HCT116 (cell line): ENCODE results near the gene SPEF2. TPM values are rescaled to one million over a fixed set of nuclear protein-coding genes. Genes with fewer than 3 reads are reported as not detected.

ENCODE experiments used
- ATAC-seq: fragments of 200-7000 bp; cut with Tn5 transposase; 2 replicates; pipeline ENCODE4 v1.9.1; 2020; ENCODE audit warnings: mild to moderate bottlenecking, moderate library complexity
- BruUV-seq: library from RNA; stranded (reverse); fragments of 400-500 nt; replicated peaks from 2 replicates; lab custom pipeline; 2021; lab: Mats Ljungman, UMichigan
- CTCF ChIA-PET: fragments of 300-600 bp; sonication (Branson Sonifier 250); formaldehyde crosslinking; loops from one replicate; lab custom pipeline; 2021; ENCODE audit warnings: antibody characterized with exemption; lab: Charles Lee
- POLR2A ChIA-PET: fragments of 300-600, 350-600 bp; sonication (Branson Sonifier 250); formaldehyde crosslinking; loops from one replicate; lab custom pipeline; 2021; ENCODE audit warnings: antibody characterized with exemption; lab: Charles Lee
- RAD21 ChIA-PET, 2 experiments: fragments of 300-600 bp; sonication (Branson Sonifier 250); formaldehyde crosslinking; loops; one replicate each; lab custom pipeline; 2023; ENCODE audit warnings: low total read pairs in 2 of 2; ENCODE audit not compliant: uncharacterized antibody in 2 of 2, unreplicated experiment in 2 of 2, low non-redundant PET in 1 of 2; lab: Charles Lee
- DNase-seq: peaks from one replicate; pipeline ENCODE4 v3.0.0-alpha.2; 2010; ENCODE audit warnings: low read depth, low spot score
- H2AFZ ChIP-seq: fragments of 200-600 bp; shearing (Covaris generic), sonication (generic); 2 replicates; pipeline ENCODE4 v1.6.1; 2017; ENCODE audit warnings: low read depth, mixed run types, mixed read lengths, antibody characterized with exemption, low read length; ENCODE audit not compliant: poor library complexity, severe bottlenecking
- H3K27ac ChIP-seq: 2 replicates; pipeline ENCODE4 v1.5.1; 2012; ENCODE audit warnings: low read depth, low read length
- H3K27me3 ChIP-seq: fragments of 200-600 bp; sonication (generic); 2 replicates; pipeline ENCODE4 v1.6.1; 2016; ENCODE audit warnings: mixed run types, low read length, mixed read lengths; ENCODE audit not compliant: insufficient read depth
- H3K36me3 ChIP-seq, 2 experiments: fragments of 200-500 bp in 1 of 2; fragments of 200-600 bp in 1 of 2; sonication (Bioruptor generic) in 1 of 2; sonication (generic) in 1 of 2; 2 replicates each; pipeline versions ENCODE4 v1.5.1 to v1.6.1; 2014 to 2016; ENCODE audit warnings: low read length in 2 of 2, inconsistent platforms in 1 of 2, mixed read lengths in 1 of 2, mixed run types in 1 of 2; ENCODE audit not compliant: insufficient read depth in 2 of 2, control insufficient read depth in 1 of 2
- H3K4me1 ChIP-seq, 2 experiments: fragments of 200-600 bp in 1 of 2; sonication (generic) in 1 of 2; 2 replicates each; pipeline versions ENCODE4 v1.5.1 to v1.6.1; 2012 to 2017; ENCODE audit warnings: low read length in 2 of 2, inconsistent platforms in 1 of 2, mild to moderate bottlenecking in 1 of 2, mixed read lengths in 1 of 2, mixed run types in 1 of 2, moderate library complexity in 1 of 2; ENCODE audit not compliant: insufficient read depth in 2 of 2, control insufficient read depth in 1 of 2
- H3K4me2 ChIP-seq: fragments of 200-600 bp; sonication (generic); 2 replicates; pipeline ENCODE4 v1.6.1; 2017; ENCODE audit warnings: mixed run types, low read length, mixed read lengths
- H3K4me3 ChIP-seq, 2 experiments: fragments of 200-600 bp in 1 of 2; sonication (generic) in 1 of 2; replicated peaks in 1 of 2; 2 replicates each; pipeline ENCODE4 v1.5.1; 2011 to 2016; ENCODE audit warnings: low read length in 2 of 2, control low read depth in 1 of 2, low read depth in 1 of 2, mild to moderate bottlenecking in 1 of 2, mixed read lengths in 1 of 2, mixed run types in 1 of 2
- H3K79me2 ChIP-seq: fragments of 200-600 bp; sonication (generic); 2 replicates; pipeline ENCODE4 v1.6.1; 2017; ENCODE audit warnings: mild to moderate bottlenecking, mixed run types, low read length, moderate library complexity, mixed read lengths; ENCODE audit not compliant: insufficient read depth
- H3K9ac ChIP-seq: fragments of 200-600 bp; sonication (generic); 2 replicates; pipeline ENCODE4 v1.6.1; 2016; ENCODE audit warnings: low read length, mixed read lengths
- H3K9me2 ChIP-seq: fragments of 200-600 bp; sonication (generic), shearing (Covaris generic); 2 replicates; pipeline ENCODE4 v1.6.1; 2017; ENCODE audit warnings: mixed run types, mild to moderate bottlenecking, moderate library complexity; ENCODE audit not compliant: insufficient read depth
- H3K9me3 ChIP-seq, 2 experiments: fragments of 200-500 bp in 1 of 2; fragments of 200-600 bp in 1 of 2; sonication (Bioruptor generic) in 1 of 2; sonication (generic) in 1 of 2; 2 replicates each; pipeline ENCODE4 v1.6.1; 2014 to 2017; ENCODE audit warnings: low read length in 2 of 2, mixed read lengths in 2 of 2, inconsistent platforms in 1 of 2, low read depth in 1 of 2, mild to moderate bottlenecking in 1 of 2, mixed run types in 1 of 2, moderate library complexity in 1 of 2; ENCODE audit not compliant: control insufficient read depth in 1 of 2, insufficient read depth in 1 of 2
- H4K20me1 ChIP-seq: fragments of 200-600 bp; sonication (generic), shearing (Covaris generic); 2 replicates; pipeline ENCODE4 v1.6.1; 2017; ENCODE audit warnings: mixed run types, mild to moderate bottlenecking, moderate library complexity; ENCODE audit not compliant: insufficient read depth
- ATF3 ChIP-seq: IDR thresholded peaks from 2 replicates; pipeline ENCODE4 v1.6.1; 2012
- EGR1 ChIP-seq: IDR thresholded peaks from 2 replicates; pipeline ENCODE4 v1.6.1; 2012; ENCODE audit warnings: low read depth
- JUND ChIP-seq: IDR thresholded peaks from 2 replicates; pipeline ENCODE4 v1.6.1; 2012
- POLR2A ChIP-seq: IDR thresholded peaks from 2 replicates; pipeline ENCODE4 v1.7.0; 2011; ENCODE audit warnings: borderline replicate concordance; ENCODE audit not compliant: insufficient read depth, insufficient read length; ENCODE audit errors: extremely low read depth
- SIN3A ChIP-seq: IDR thresholded peaks from 2 replicates; pipeline ENCODE4 v1.6.1; 2012; ENCODE audit warnings: low read depth
- TCF7L2 ChIP-seq: IDR thresholded peaks from 2 replicates; pipeline ENCODE4 v1.7.0; 2011; ENCODE audit warnings: borderline replicate concordance, inconsistent platforms; ENCODE audit not compliant: insufficient read depth, insufficient read length; ENCODE audit errors: extremely low read depth
- ZFX ChIP-seq: fragments of 450-650 bp; IDR thresholded peaks from 2 replicates; pipeline ENCODE4 v1.6.1; 2017
- intact Hi-C: fragments of 100-400 bp; cut with micrococcal nuclease; formaldehyde crosslinking; loops from 2 replicates; pipeline ENCODE4 v1.10.0; 2022
- total RNA-seq: library from RNA; stranded (reverse); gene quantifications from one replicate; pipeline ENCODE4 v1.2.1, GENCODE V29; 2021; ENCODE audit not compliant: unreplicated experiment

SPEF2 gene
- total RNA-seq, 1 experiment from 2014 or later: 4.6 TPM

GRCh38 chr5:35847491-35847890 is 229.8 kb downstream of the SPEF2 start:
- no peaks in the 10 kb centered on the region for H3K79me2 ChIP-seq
- H3K36me3 ChIP-seq: no peaks in the 10 kb centered on the region
- H3K9me3 ChIP-seq: no peaks in the 10 kb centered on the region; a peak in 1 of 4 replicates
- H3K4me1 ChIP-seq: peaks cover 0 to 6% of the 10 kb centered on the region in 2 experiments; a peak in 1 of 4 replicates
- no peak overlapping the region for H3K27ac ChIP-seq
- CTCF ChIA-PET: no interaction called here
- no peak for DNase-seq
- POLR2A ChIA-PET: no interaction called here
- TF ChIP-seq ATF3 (no peak), TCF7L2 (no peak), ZFX (no peak)
- H3K4me2 ChIP-seq: no peak overlapping the region
- H3K9me2 ChIP-seq: no peaks in the 10 kb centered on the region
- BruUV-seq: no TSS peak
- RAD21 ChIA-PET: no interaction called here
- no peak overlapping the region for H3K4me3 ChIP-seq
- no peak for ATAC-seq
- no peak overlapping the region for H2AFZ ChIP-seq
- H4K20me1 ChIP-seq: no peaks in the 10 kb centered on the region
- peaks cover 5% of the 10 kb centered on the region; the same call in 1 of the 2 replicates for H3K27me3 ChIP-seq
- intact Hi-C loops: no loop called here
- H3K9ac ChIP-seq: no peak overlapping the region

- Histone ChIP-seq H2AFZ (no peak overlapping the region), H4K20me1 (no peaks in the 10 kb centered on the region), H3K4me3 (no peak overlapping the region), H3K79me2 (no peaks in the 10 kb centered on the region), H3K4me2 (no peak overlapping the region), H3K9ac (no peak overlapping the region), H3K4me1 (peaks cover 0 to 6% of the 10 kb centered on the region in 2 experiments; a peak in 1 of 4 replicates), H3K36me3 (no peaks in the 10 kb centered on the region), H3K27me3 (peaks cover 5% of the 10 kb centered on the region; the same call in 1 of the 2 replicates), H3K9me2 (no peaks in the 10 kb centered on the region), H3K27ac (no peak overlapping the region), H3K9me3 (no peaks in the 10 kb centered on the region; a peak in 1 of 4 replicates)
- TF ChIP-seq POLR2A (no peak), EGR1 (no peak), SIN3A (no peak), ZFX (no peak), JUND (no peak)
- no TSS peak for BruUV-seq
- ChIA-PET CTCF (no interaction called here), POLR2A (no interaction called here), RAD21 (no interaction called here)
- intact Hi-C loops: no loop called here
- DNase-seq: no peak
- ATAC-seq: no peak
Observed at GRCh38 chr5:35847961-35848360, 230.3 kb downstream of the SPEF2 start.
